ENCODE measurements around the gene MIPOL1. TPM values are rescaled to one million over a fixed set of nuclear protein-coding genes. Genes with fewer than 3 reads are reported as not detected.

The MIPOL1 gene
- total and polyA plus RNA-seq, 2 donors (not counting 3 experiments of a cell fraction or from before 2014, with no cell fraction given), result 3.4 to 33.5 TPM

- ChIA-PET POLR2A (no interaction called here), CTCF (interaction anchor here (2.5 kb wide), 1 partner anchor 9 kb away, joined by 11 read pairs; no protein-coding TSS in a partner anchor)
- H3K4me3 ChIP-seq (replicated peaks in 1 of 3; ENCODE audit: insufficient read depth in 1 of 3, low read depth in 1 of 3, low read length in 3 of 3), result no peak overlapping the region
- H3K4me2 ChIP-seq (ENCODE audit: insufficient read depth, low read length), result no peak overlapping the region
- peaks cover 6% of the 10 kb centered on the region for H3K4me1 ChIP-seq (ENCODE audit: control insufficient read depth, extremely low read depth, insufficient read depth, low read length)
- intact Hi-C loops (cut with micrococcal nuclease) (no loop called here), dilution Hi-C loops (cut with MboI; ENCODE audit: extremely low pct_ligation_motif_present, low sequenced_read_pairs) (no loop called here)
- FAIRE-seq (peak; percentile 49), DNase-seq (ENCODE audit: low read depth, low spot score) (no peak)
- no peak overlapping the region for H2AFZ ChIP-seq (ENCODE audit: low read depth, low read length)
- no TSS peak for BruUV-seq (replicated peaks)
- H3K9ac ChIP-seq (replicated peaks; ENCODE audit: extremely low read depth, insufficient read depth, low read length), result no peak overlapping the region
- H3K27me3 ChIP-seq (ENCODE audit: control insufficient read depth in 2 of 2, insufficient read depth in 2 of 2, low read length in 2 of 2), result peaks cover 80 to 100% of the 10 kb centered on the region in 2 experiments
- no peaks in the 10 kb centered on the region for H3K79me2 ChIP-seq (ENCODE audit: control insufficient read depth, insufficient read depth, low read length)
- H3K36me3 ChIP-seq (ENCODE audit: control insufficient read depth in 2 of 2, extremely low read depth in 1 of 2, insufficient read depth in 2 of 2, low read length in 2 of 2), result no peaks in the 10 kb centered on the region
- H3K9me3 ChIP-seq (replicated peaks; ENCODE audit: control insufficient read depth, insufficient read depth, low read length), result no peaks in the 10 kb centered on the region
- no peaks in the 10 kb centered on the region for H3K9me1 ChIP-seq (replicated peaks; ENCODE audit: control insufficient read depth, extremely low read depth, insufficient read depth, low read length)
- H4K20me1 ChIP-seq (replicated peaks; ENCODE audit: control insufficient read depth, extremely low read depth, insufficient read depth, low read length), result peaks cover 6% of the 10 kb centered on the region
- TF ChIP-seq FOS (IDR thresholded peaks at IDR 0.05; ENCODE audit: borderline replicate concordance, insufficient read depth, low read length), result no peak
- TF ChIP-seq CTCF (IDR thresholded peaks at IDR 0.05; ENCODE audit: extremely low read depth in 1 of 2, insufficient read depth in 1 of 2, low read depth in 1 of 2, low read length in 2 of 2), result no peak
- no peak for TF ChIP-seq POLR2A (IDR thresholded peaks at IDR 0.05; ENCODE audit: low read depth, low read length)
- H3K27ac ChIP-seq (ENCODE audit: insufficient read depth, low read depth, low read length), result no peak overlapping the region
Observed at GRCh38 chr14:37588956-37589714, 391.4 kb downstream of the MIPOL1 start.

GRCh38 chr14:37589715-37590427 lies 392.1 kb downstream of the MIPOL1 start:
- BruUV-seq (replicated peaks), result no TSS peak
- TF ChIP-seq MAX (IDR thresholded peaks at IDR 0.05; ENCODE audit: insufficient read depth, insufficient read length) (no peak), CTCF (IDR thresholded peaks at IDR 0.05; ENCODE audit: extremely low read depth in 1 of 2, insufficient read depth in 1 of 2, low read depth in 1 of 2, low read length in 2 of 2) (no peak), GATA2 (IDR thresholded peaks at IDR 0.05; ENCODE audit: insufficient read depth, insufficient read length, low read depth, low read length) (no peak), JUN (IDR thresholded peaks at IDR 0.05; ENCODE audit: borderline replicate concordance, insufficient read depth, insufficient read length, low read depth) (no peak)
- Histone ChIP-seq H3K9ac (replicated peaks; ENCODE audit: extremely low read depth, insufficient read depth, low read length) (no peak overlapping the region), H3K9me1 (replicated peaks; ENCODE audit: control insufficient read depth, extremely low read depth, insufficient read depth, low read length) (no peaks in the 10 kb centered on the region), H3K27ac (ENCODE audit: insufficient read depth, low read depth, low read length) (no peak overlapping the region), H3K9me3 (replicated peaks; ENCODE audit: control insufficient read depth, insufficient read depth, low read length) (no peaks in the 10 kb centered on the region), H3K4me1 (ENCODE audit: control insufficient read depth, extremely low read depth, insufficient read depth, low read length) (peaks cover 5% of the 10 kb centered on the region), H3K27me3 (ENCODE audit: control insufficient read depth in 2 of 2, insufficient read depth in 2 of 2, low read length in 2 of 2) (peaks cover 74 to 93% of the 10 kb centered on the region in 2 experiments), H3K4me2 (ENCODE audit: insufficient read depth, low read length) (no peak overlapping the region), H2AFZ (ENCODE audit: low read depth, low read length) (no peak overlapping the region), H3K79me2 (ENCODE audit: control insufficient read depth, insufficient read depth, low read length) (no peaks in the 10 kb centered on the region), H3K4me3 (replicated peaks in 1 of 3; ENCODE audit: insufficient read depth in 1 of 3, low read depth in 1 of 3, low read length in 3 of 3) (no peak overlapping the region), H4K20me1 (replicated peaks; ENCODE audit: control insufficient read depth, extremely low read depth, insufficient read depth, low read length) (peaks cover 6% of the 10 kb centered on the region), H3K36me3 (ENCODE audit: control insufficient read depth in 2 of 2, extremely low read depth in 1 of 2, insufficient read depth in 2 of 2, low read length in 2 of 2) (no peaks in the 10 kb centered on the region)
- intact Hi-C loops (cut with micrococcal nuclease), result no loop called here
- POLR2A ChIA-PET, result no interaction called here
- CTCF ChIA-PET, result no interaction called here
- no peak for DNase-seq (ENCODE audit: low read depth, low spot score)
- FAIRE-seq, result no peak
- dilution Hi-C loops (cut with MboI; ENCODE audit: extremely low pct_ligation_motif_present, low sequenced_read_pairs), result no loop called here
